HEK293 (cell line): Measurements from ENCODE around the gene HDC.

Experiments
- CTCF ChIA-PET: fragments of 350-600 bp; formaldehyde crosslinking; extraction: SDS; loops from one replicate; lab custom pipeline; 2021; ENCODE audit warnings: antibody characterized with exemption; lab: Yijun Ruan, JAX
- POLR2A ChIA-PET: fragments of 300-600 bp; formaldehyde crosslinking; extraction: SDS; loops from one replicate; lab custom pipeline; 2020; ENCODE audit warnings: antibody characterized with exemption, inconsistent platforms; lab: Yijun Ruan, JAX
- H3K27ac ChIP-seq: fragments of 200-500 bp; sonication (Bioruptor generic); 2 replicates; pipeline ENCODE4 v1.5.1; 2014; ENCODE audit warnings: low read depth, low read length, control low read depth, inconsistent platforms; ENCODE audit errors: extremely low read depth
- H3K36me3 ChIP-seq, 2 experiments: fragments of 200-500 bp in 1 of 2; sonication (Bioruptor generic) in 1 of 2; 1 replicate in 1 of 2; 2 replicates in 1 of 2; pipeline ENCODE4 v1.5.1; 2014 to 2017; ENCODE audit warnings: inconsistent platforms in 2 of 2, low read length in 2 of 2; ENCODE audit not compliant: control insufficient read depth in 2 of 2, insufficient read depth in 1 of 2
- H3K4me1 ChIP-seq: fragments of 200-500 bp; sonication (Bioruptor generic); 2 replicates; pipeline ENCODE4 v1.5.1; 2014; ENCODE audit warnings: mild to moderate bottlenecking, low read length, inconsistent platforms; ENCODE audit not compliant: control insufficient read depth, insufficient read depth
- H3K4me3 ChIP-seq: 2 replicates; pipeline ENCODE4 v1.5.1; 2011; ENCODE audit warnings: low read depth, mild to moderate bottlenecking, control low read depth, low read length, moderate library complexity
- H3K9me3 ChIP-seq: fragments of 200-500 bp; sonication (Bioruptor generic); 2 replicates; pipeline ENCODE4 v1.5.1; 2014; ENCODE audit warnings: low read depth, low read length, inconsistent platforms; ENCODE audit not compliant: control insufficient read depth, insufficient read depth
- ATF2 ChIP-seq: fragments of 450-650 bp; formaldehyde crosslinking; IDR thresholded peaks from 2 replicates; pipeline ENCODE4 v1.5.1; 2016; ENCODE audit warnings: missing biosample characterization, missing genetic modification characterization, low read depth
- KLF8 ChIP-seq: fragments of 450-650 bp; formaldehyde crosslinking; IDR thresholded peaks from 2 replicates; pipeline ENCODE4 v1.5.1; 2016; ENCODE audit warnings: missing biosample characterization, missing genetic modification characterization
- PBX3 ChIP-seq: sonication (generic); formaldehyde crosslinking; IDR thresholded peaks from 2 replicates; pipeline ENCODE4 v1.8.1; 2022; ENCODE audit warnings: mild to moderate bottlenecking, moderate library complexity, missing genetic modification reagents
- RBAK ChIP-seq: fragments of 450-650 bp; formaldehyde crosslinking; IDR thresholded peaks from 2 replicates; pipeline ENCODE4 v1.5.1; 2016; ENCODE audit warnings: missing biosample characterization, missing genetic modification characterization
- SALL2 ChIP-seq: fragments of 450-650 bp; formaldehyde crosslinking; IDR thresholded peaks from 2 replicates; pipeline ENCODE4 v1.5.0; 2017; ENCODE audit warnings: missing biosample characterization, mild to moderate bottlenecking, missing genetic modification characterization, borderline replicate concordance
- WT1 ChIP-seq: fragments of 450-650 bp; formaldehyde crosslinking; IDR thresholded peaks from 2 replicates; pipeline ENCODE4 v1.5.1; 2016; ENCODE audit warnings: missing biosample characterization, missing genetic modification characterization
- ZBTB17 ChIP-seq: fragments of 450-650 bp; formaldehyde crosslinking; IDR thresholded peaks from 2 replicates; pipeline ENCODE4 v1.5.1; 2016; ENCODE audit warnings: missing biosample characterization, missing genetic modification characterization
- ZBTB7A ChIP-seq: fragments of 450-650 bp; formaldehyde crosslinking; IDR thresholded peaks from 2 replicates; pipeline ENCODE4 v1.5.1; 2016; ENCODE audit warnings: low read depth, missing biosample characterization, missing genetic modification characterization
- ZFHX2 ChIP-seq: fragments of 450-650 bp; formaldehyde crosslinking; conservative IDR thresholded peaks from 2 replicates; pipeline ENCODE4 v1.5.1; 2016; ENCODE audit warnings: missing biosample characterization, missing genetic modification characterization
- ZIC2 ChIP-seq: fragments of 450-650 bp; formaldehyde crosslinking; IDR thresholded peaks from 2 replicates; pipeline ENCODE4 v1.5.1; 2016; ENCODE audit warnings: missing biosample characterization, missing genetic modification characterization
- ZNF140 ChIP-seq: fragments of 450-650 bp; formaldehyde crosslinking; IDR thresholded peaks from 2 replicates; pipeline ENCODE4 v1.5.1; 2016; ENCODE audit warnings: missing biosample characterization, missing genetic modification characterization
- ZNF157 ChIP-seq: fragments of 450-650 bp; formaldehyde crosslinking; IDR thresholded peaks from 2 replicates; pipeline ENCODE4 v1.5.1; 2016; ENCODE audit warnings: missing biosample characterization, missing genetic modification characterization
- ZNF169 ChIP-seq: fragments of 450-650 bp; formaldehyde crosslinking; IDR thresholded peaks from 2 replicates; pipeline ENCODE4 v1.5.1; 2016; ENCODE audit warnings: missing biosample characterization, missing genetic modification characterization
- ZNF18 ChIP-seq: fragments of 450-650 bp; formaldehyde crosslinking; IDR thresholded peaks from 2 replicates; pipeline ENCODE4 v1.5.1; 2016; ENCODE audit warnings: missing biosample characterization, missing genetic modification characterization
- ZNF311 ChIP-seq: fragments of 450-650 bp; formaldehyde crosslinking; IDR thresholded peaks from 2 replicates; pipeline ENCODE4 v1.5.1; 2017; ENCODE audit warnings: missing biosample characterization, missing genetic modification characterization, borderline replicate concordance
- ZNF354C ChIP-seq: fragments of 450-650 bp; formaldehyde crosslinking; IDR thresholded peaks from 2 replicates; pipeline ENCODE4 v1.5.1; 2016; ENCODE audit warnings: missing biosample characterization, missing genetic modification characterization, low read depth, borderline replicate concordance
- ZNF37A ChIP-seq: fragments of 450-650 bp; IDR thresholded peaks from 2 replicates; pipeline ENCODE4 v1.5.1; 2018; ENCODE audit warnings: missing biosample characterization, missing genetic modification characterization
- ZNF423 ChIP-seq: fragments of 450-650 bp; formaldehyde crosslinking; IDR thresholded peaks from 2 replicates; pipeline ENCODE4 v1.5.1; 2016; ENCODE audit warnings: missing biosample characterization, missing genetic modification characterization
- ZNF426 ChIP-seq: fragments of 450-650 bp; formaldehyde crosslinking; IDR thresholded peaks from 2 replicates; pipeline ENCODE4 v1.5.1; 2017; ENCODE audit warnings: missing biosample characterization, missing genetic modification characterization, mild to moderate bottlenecking, inconsistent platforms, moderate library complexity
- ZNF488 ChIP-seq: fragments of 450-650 bp; formaldehyde crosslinking; IDR thresholded peaks from 2 replicates; pipeline ENCODE4 v1.5.1; 2016; ENCODE audit warnings: missing biosample characterization, missing genetic modification characterization
- ZNF544 ChIP-seq: fragments of 450-650 bp; formaldehyde crosslinking; IDR thresholded peaks from 2 replicates; pipeline ENCODE4 v1.5.0; 2017; ENCODE audit warnings: missing biosample characterization, missing genetic modification characterization
- ZNF548 ChIP-seq: fragments of 450-650 bp; formaldehyde crosslinking; IDR thresholded peaks from 2 replicates; pipeline ENCODE4 v1.5.1; 2016; ENCODE audit warnings: missing biosample characterization, missing genetic modification characterization
- ZNF561 ChIP-seq: fragments of 450-650 bp; IDR thresholded peaks from 2 replicates; pipeline ENCODE4 v1.5.1; 2018; ENCODE audit warnings: missing biosample characterization, missing genetic modification characterization, borderline replicate concordance
- ZNF596 ChIP-seq: fragments of 450-650 bp; IDR thresholded peaks from 2 replicates; pipeline ENCODE4 v1.5.0; 2018; ENCODE audit warnings: missing biosample characterization, mild to moderate bottlenecking, missing genetic modification characterization, moderate library complexity
- ZNF624 ChIP-seq: fragments of 450-650 bp; formaldehyde crosslinking; IDR thresholded peaks from 2 replicates; pipeline ENCODE4 v1.5.1; 2017; ENCODE audit warnings: missing biosample characterization, missing genetic modification characterization
- ZNF658 ChIP-seq: fragments of 450-650 bp; formaldehyde crosslinking; IDR thresholded peaks from 2 replicates; pipeline ENCODE4; 2016; ENCODE audit warnings: missing biosample characterization, missing genetic modification characterization
- ZNF660 ChIP-seq: fragments of 450-650 bp; IDR thresholded peaks from 2 replicates; pipeline ENCODE4 v1.5.1; 2018; ENCODE audit warnings: missing biosample characterization, mild to moderate bottlenecking, missing genetic modification characterization
- ZNF785 ChIP-seq: fragments of 450-650 bp; formaldehyde crosslinking; IDR thresholded peaks from 2 replicates; pipeline ENCODE4 v1.5.1; 2016; ENCODE audit warnings: missing biosample characterization, missing genetic modification characterization
- ZNF791 ChIP-seq: fragments of 450-650 bp; formaldehyde crosslinking; IDR thresholded peaks from 2 replicates; pipeline ENCODE4 v1.5.1; 2016; ENCODE audit warnings: missing biosample characterization, missing genetic modification characterization
- ZNF830 ChIP-seq: fragments of 450-650 bp; IDR thresholded peaks from 2 replicates; pipeline ENCODE4 v1.5.0; 2018; ENCODE audit warnings: missing biosample characterization, missing genetic modification characterization, low read depth, mild to moderate bottlenecking, moderate library complexity
- ZSCAN23 ChIP-seq: fragments of 450-650 bp; formaldehyde crosslinking; IDR thresholded peaks from 2 replicates; pipeline ENCODE4 v1.5.1; 2016; ENCODE audit warnings: missing biosample characterization, missing genetic modification characterization
- ZSCAN4 ChIP-seq: fragments of 450-650 bp; formaldehyde crosslinking; IDR thresholded peaks from 2 replicates; pipeline ENCODE4 v1.5.1; 2017; ENCODE audit warnings: missing biosample characterization, missing genetic modification characterization

Gene HDC

GRCh38 chr15:50247819-50248655 lies 17.5 kb downstream of the HDC start:
- CTCF ChIA-PET, result interaction anchor here (0.6 to 1.3 kb wide), 3 partner anchors 9 to 640 kb away, joined by 3 read pairs; no protein-coding TSS in a partner anchor
- POLR2A ChIA-PET, result no interaction called here
- Histone ChIP-seq H3K36me3 (no peaks in the 10 kb centered on the region), H3K4me3 (no peak overlapping the region), H3K27ac (no peak overlapping the region), H3K9me3 (no peaks in the 10 kb centered on the region), H3K4me1 (no peaks in the 10 kb centered on the region)
- TF ChIP-seq ZNF830 (tag by site-specific recombination), result no peak
- TF ChIP-seq ZNF624 (tag by site-specific recombination), result no peak
- no peak for TF ChIP-seq ZBTB7A (tag by site-specific recombination)
- TF ChIP-seq ZNF140 (tag by site-specific recombination), result no peak
- no peak for TF ChIP-seq ZSCAN23 (tag by site-specific recombination)
- TF ChIP-seq ZNF37A (tag by site-specific recombination), result no peak
- TF ChIP-seq ZNF658, result no peak
- no peak for TF ChIP-seq PBX3
- TF ChIP-seq KLF8 (tag by site-specific recombination), result no peak
- TF ChIP-seq ZFHX2, result no peak
- no peak for TF ChIP-seq ZNF791 (tag by site-specific recombination)
- TF ChIP-seq ZNF561 (tag by site-specific recombination), result no peak
- TF ChIP-seq ZNF157 (tag by site-specific recombination), result no peak
- no peak for TF ChIP-seq ZNF548
- no peak for TF ChIP-seq RBAK (tag by site-specific recombination)
- no peak for TF ChIP-seq ZIC2
- no peak for TF ChIP-seq ZNF354C
- no peak for TF ChIP-seq ZNF18
- TF ChIP-seq ZNF785 (tag by site-specific recombination), result no peak

- Histone ChIP-seq H3K36me3 (no peaks in the 10 kb centered on the region), H3K27ac (no peak overlapping the region), H3K4me1 (no peaks in the 10 kb centered on the region), H3K4me3 (no peak overlapping the region), H3K9me3 (no peaks in the 10 kb centered on the region)
- ChIA-PET CTCF (no interaction called here), POLR2A (no interaction called here)
- no peak for TF ChIP-seq ZNF660 (tag by site-specific recombination)
- no peak for TF ChIP-seq ZNF488 (tag by site-specific recombination)
- TF ChIP-seq ZBTB17 (tag by site-specific recombination), result no peak
- TF ChIP-seq ZNF311, result no peak
- TF ChIP-seq ZNF544, result no peak
- no peak for TF ChIP-seq ZNF423 (tag by site-specific recombination)
- no peak for TF ChIP-seq ATF2
- no peak for TF ChIP-seq ZNF426 (tag by site-specific recombination)
- TF ChIP-seq ZNF169 (tag by site-specific recombination), result no peak
- no peak for TF ChIP-seq WT1 (tag by site-specific recombination)
- no peak for TF ChIP-seq ZSCAN4 (tag by site-specific recombination)
- TF ChIP-seq ZNF830 (tag by site-specific recombination), result no peak
- no peak for TF ChIP-seq ZNF596 (tag by site-specific recombination)
- TF ChIP-seq ZNF548, result no peak
- TF ChIP-seq SALL2 (tag by site-specific recombination), result no peak
Measured at GRCh38 chr15:50246631-50247030, 18.9 kb downstream of the HDC start.
